Neuronal stem cell (in vitro differentiated cells): Measurements from ENCODE around the gene PKP3.

Experiments used
- DNase-seq: peaks from one replicate; pipeline ENCODE4 v3.0.0-alpha.2; 2013; ENCODE audit warnings: low spot score
- H2AFZ ChIP-seq: one replicate; pipeline ENCODE4 v1.6.1; 2013; ENCODE audit warnings: mild to moderate bottlenecking, low read length, inconsistent platforms
- H2AK5ac ChIP-seq: 2 replicates; pipeline ENCODE4 v1.6.1; 2013; ENCODE audit warnings: low read depth, mild to moderate bottlenecking, inconsistent platforms, low read length, moderate library complexity, mixed read lengths
- H2BK120ac ChIP-seq: 2 replicates; pipeline ENCODE4 v1.6.1; 2013; ENCODE audit warnings: low read depth, mild to moderate bottlenecking, inconsistent platforms, low read length, moderate library complexity, mixed read lengths
- H2BK12ac ChIP-seq: one replicate; pipeline ENCODE4 v1.6.1; 2013; ENCODE audit warnings: low read length, inconsistent platforms
- H2BK15ac ChIP-seq: 2 replicates; pipeline ENCODE4 v1.6.1; 2013; ENCODE audit warnings: mild to moderate bottlenecking, low read length, inconsistent platforms, mixed read lengths
- H2BK5ac ChIP-seq: one replicate; pipeline ENCODE4 v1.6.1; 2013; ENCODE audit warnings: inconsistent platforms, mild to moderate bottlenecking, low read length, moderate library complexity
- H3K14ac ChIP-seq: one replicate; pipeline ENCODE4 v1.6.1; 2013; ENCODE audit warnings: low read length, inconsistent platforms
- H3K18ac ChIP-seq: 2 replicates; pipeline ENCODE4 v1.6.1; 2013; ENCODE audit warnings: low read length, inconsistent platforms
- H3K23ac ChIP-seq: 2 replicates; pipeline ENCODE4 v1.6.1; 2013; ENCODE audit warnings: low read depth, mild to moderate bottlenecking, mixed read lengths, low read length, inconsistent platforms; ENCODE audit not compliant: poor library complexity
- H3K27ac ChIP-seq: replicated peaks from 3 replicates; pipeline ENCODE4 v1.5.1; 2013; ENCODE audit warnings: low read length, inconsistent platforms
- H3K27me3 ChIP-seq, 3 experiments: 2 replicates each; pipeline ENCODE4 v1.6.1; 2013; ENCODE audit warnings: low read length in 3 of 3, mild to moderate bottlenecking in 2 of 3, inconsistent platforms in 1 of 3, low read depth in 1 of 3, mixed read lengths in 1 of 3, moderate library complexity in 1 of 3; ENCODE audit not compliant: control insufficient read depth in 3 of 3, insufficient read depth in 3 of 3
- H3K36me3 ChIP-seq, 2 donors: replicated peaks in 1 of 2; 2 replicates each; pipeline ENCODE4 v1.6.1; 2013; ENCODE audit warnings: low read length in 2 of 2; ENCODE audit not compliant: control insufficient read depth in 2 of 2, insufficient read depth in 2 of 2
- H3K4ac ChIP-seq: 2 replicates; pipeline ENCODE4 v1.6.1; 2013; ENCODE audit warnings: inconsistent platforms, mild to moderate bottlenecking, low read length, moderate library complexity
- H3K4me1 ChIP-seq, 2 donors: 1 replicate in 1 of 2; 2 replicates in 1 of 2; pipeline ENCODE4 v1.6.1; 2013; ENCODE audit warnings: low read length in 2 of 2, low read depth in 1 of 2; ENCODE audit not compliant: control insufficient read depth in 2 of 2, insufficient read depth in 1 of 2
- H3K4me2 ChIP-seq: one replicate; pipeline ENCODE4 v1.6.1; 2013; ENCODE audit warnings: mild to moderate bottlenecking, low read length, inconsistent platforms; ENCODE audit not compliant: insufficient read depth, poor library complexity, severe bottlenecking
- H3K4me3 ChIP-seq, 2 donors: 2 replicates each; pipeline ENCODE4 v1.5.1; 2013; ENCODE audit warnings: low read length in 2 of 2, mild to moderate bottlenecking in 2 of 2, inconsistent platforms in 1 of 2, moderate library complexity in 1 of 2
- H3K79me1 ChIP-seq: one replicate; pipeline ENCODE4 v1.6.1; 2013; ENCODE audit warnings: low read depth, mild to moderate bottlenecking, inconsistent platforms, low read length, moderate library complexity
- H3K9ac ChIP-seq: one replicate; pipeline ENCODE4 v1.6.1; 2013; ENCODE audit warnings: mild to moderate bottlenecking, low read depth, low read length, inconsistent platforms; ENCODE audit not compliant: poor library complexity
- H3K9me3 ChIP-seq, 2 donors: replicated peaks in 1 of 2; 2 replicates each; pipeline versions ENCODE3 to v1.6.1; 2013; ENCODE audit warnings: low read length in 2 of 2, mild to moderate bottlenecking in 2 of 2, inconsistent platforms in 1 of 2, low read depth in 1 of 2, mixed read lengths in 1 of 2, moderate library complexity in 1 of 2; ENCODE audit not compliant: control insufficient read depth in 2 of 2, insufficient read depth in 1 of 2
- H4K8ac ChIP-seq: one replicate; pipeline ENCODE4 v1.6.1; 2013; ENCODE audit warnings: low read depth, mild to moderate bottlenecking, inconsistent platforms, low read length, moderate library complexity
- H4K91ac ChIP-seq: one replicate; pipeline ENCODE4 v1.6.1; 2013; ENCODE audit warnings: low read length, low read depth, mild to moderate bottlenecking, inconsistent platforms; ENCODE audit not compliant: poor library complexity
- WGBS, 2 donors: extraction: QIAGEN DNeasy Blood & Tissue Kit; methylation state at CpG; one replicate each; pipeline ENCODE4 v1.1.7; 2013; ENCODE audit warnings: missing lambda C conversion rate in 2 of 2, mixed read lengths in 1 of 2; ENCODE audit not compliant: insufficient read length in 2 of 2, insufficient replicate concordance in 1 of 2; ENCODE audit errors: extremely low coverage in 2 of 2; 5-methylcytosine and 5-hydroxymethylcytosine counted together

PKP3 gene

GRCh38 chr11:392102-392777, 1.8 kb upstream of the PKP3 start:
- no peak overlapping the region for H3K4ac ChIP-seq
- no peak overlapping the region for H2BK15ac ChIP-seq
- no peak overlapping the region for H3K9ac ChIP-seq
- peaks cover 0 to 3% of the 10 kb centered on the region in 2 donors for H3K9me3 ChIP-seq
- H3K36me3 ChIP-seq, result no peaks in the 10 kb centered on the region
- no peak overlapping the region for H2BK120ac ChIP-seq
- WGBS, 2 donors, result no CpG with 5 or more reads among the region's 36 CpGs
- H3K18ac ChIP-seq, result peak overlapping the region; percentile 83
- H3K4me3 ChIP-seq, result no peak overlapping the region
- no peak overlapping the region for H3K4me2 ChIP-seq
- H4K8ac ChIP-seq, result peak overlapping the region; percentile 82
- H2AK5ac ChIP-seq, result peak overlapping the region; percentile 81
- no peak overlapping the region for H2AFZ ChIP-seq
- no peak overlapping the region for H3K27ac ChIP-seq
- peaks cover 5% of the 10 kb centered on the region for H3K79me1 ChIP-seq
- no peak for DNase-seq
- no peak overlapping the region for H4K91ac ChIP-seq
- peaks cover 0 to 9% (median 0%) of the 10 kb centered on the region in 3 experiments for H3K27me3 ChIP-seq
- no peak overlapping the region for H2BK5ac ChIP-seq
- peak overlapping the region; percentile 85 for H3K23ac ChIP-seq
- peaks cover 6 to 8% of the 10 kb centered on the region in 2 donors for H3K4me1 ChIP-seq
- H3K14ac ChIP-seq, result peak overlapping the region; percentile 82
- H2BK12ac ChIP-seq, result peak overlapping the region; percentile 41

- H3K27me3 ChIP-seq, result peaks cover 0 to 4% (median 0%) of the 10 kb centered on the region in 3 experiments
- peak overlapping the region; percentile 96 for H3K18ac ChIP-seq
- H4K8ac ChIP-seq, result peak overlapping the region; percentile 93
- peak overlapping the region; percentile 80 for H3K23ac ChIP-seq
- H3K4me1 ChIP-seq, result peaks cover 6 to 8% of the 10 kb centered on the region in 2 donors
- no peaks in the 10 kb centered on the region for H3K36me3 ChIP-seq
- no peak overlapping the region for H3K27ac ChIP-seq
- H3K79me1 ChIP-seq, result peaks cover 5% of the 10 kb centered on the region
- H2AFZ ChIP-seq, result peak overlapping the region; percentile 59
- H3K4ac ChIP-seq, result peak overlapping the region; percentile 53
- no CpG with 5 or more reads among the region's 17 CpGs for WGBS, 2 donors
- no peak overlapping the region for H3K9ac ChIP-seq
- peak overlapping the region; percentile 94 for H2BK12ac ChIP-seq
- peak overlapping the region; percentile 99 for H2BK15ac ChIP-seq
- no peak overlapping the region for H3K4me2 ChIP-seq
- no peak overlapping the region for H3K4me3 ChIP-seq
- no peak overlapping the region for H2BK5ac ChIP-seq
- H3K9me3 ChIP-seq, result no peaks in the 10 kb centered on the region
- H3K14ac ChIP-seq, result peak overlapping the region; percentile 31
- peak overlapping the region; percentile 9 for H2BK120ac ChIP-seq
- no peak for DNase-seq
- H2AK5ac ChIP-seq, result peak overlapping the region; percentile 97
- H4K91ac ChIP-seq, result no peak overlapping the region
Observed at GRCh38 chr11:393219-394033, 583 bp upstream of the PKP3 start.

- H3K14ac ChIP-seq, result no peak overlapping the region
- no peak overlapping the region for H2BK120ac ChIP-seq
- no peak overlapping the region for H2AFZ ChIP-seq
- peak overlapping the region; percentile 99 for H2BK15ac ChIP-seq
- WGBS, 2 donors, result no CpG with 5 or more reads among the region's 25 CpGs
- no peak overlapping the region for H3K9ac ChIP-seq
- peak overlapping the region; percentile 82 for H2BK5ac ChIP-seq
- H3K27ac ChIP-seq, result no peak overlapping the region
- H3K36me3 ChIP-seq, result no peaks in the 10 kb centered on the region
- peaks cover 5% of the 10 kb centered on the region for H3K79me1 ChIP-seq
- peak overlapping the region; percentile 97 for H2AK5ac ChIP-seq
- H4K8ac ChIP-seq, result peak overlapping the region; percentile 93
- no peak for DNase-seq
- no peak overlapping the region for H3K4me3 ChIP-seq
- H3K4ac ChIP-seq, result no peak overlapping the region
- H2BK12ac ChIP-seq, result peak overlapping the region; percentile 22
- no peak overlapping the region for H4K91ac ChIP-seq
- H3K9me3 ChIP-seq, result peaks cover 0 to 5% of the 10 kb centered on the region in 2 donors
- peaks cover 6 to 8% of the 10 kb centered on the region in 2 donors for H3K4me1 ChIP-seq
- peak overlapping the region; percentile 18 for H3K4me2 ChIP-seq
- H3K23ac ChIP-seq, result peak overlapping the region; percentile 80
- H3K18ac ChIP-seq, result peak overlapping the region; percentile 96
- peaks cover 0 to 1% (median under 1%) of the 10 kb centered on the region in 3 experiments for H3K27me3 ChIP-seq
Observed at GRCh38 chr11:394858-395655, 1.0 kb downstream of the PKP3 start.
